ENCODE data around the gene UQCRHL. TPM values are rescaled to one million over a fixed set of nuclear protein-coding genes. Genes with fewer than 3 reads are reported as not detected.

UQCRHL gene
- total and polyA plus RNA-seq, 2 donors (not counting 1 experiment from before 2014, with no cell fraction given), result 0.98 to 1.8 TPM

DNA sequence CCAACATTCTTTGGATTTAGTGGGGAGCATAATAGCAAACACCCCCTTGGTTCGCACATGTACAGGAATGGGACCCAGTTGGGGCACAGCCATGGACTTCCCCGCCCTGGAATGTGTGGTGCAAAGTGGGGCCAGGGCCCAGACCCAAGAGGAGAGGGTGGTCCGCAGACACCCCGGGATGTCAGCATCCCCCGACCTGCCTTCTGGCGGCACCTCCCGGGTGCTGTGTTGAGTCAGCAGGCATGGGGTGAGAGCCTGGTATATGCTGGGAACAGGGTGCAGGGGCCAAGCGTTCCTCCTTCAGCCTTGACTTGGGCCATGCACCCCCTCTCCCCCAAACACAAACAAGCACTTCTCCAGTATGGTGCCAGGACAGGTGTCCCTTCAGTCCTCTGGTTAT lies 21.8 kb downstream of the UQCRHL start:
- CTCF ChIA-PET, result no interaction called here
- Histone ChIP-seq H3K27me3 (replicated peaks in 1 of 4; ENCODE audit: control extremely low read depth in 1 of 4, control insufficient read depth in 3 of 4, insufficient read depth in 4 of 4, low read length in 3 of 4) (no peaks in the 10 kb centered on the region), H3K79me2 (ENCODE audit: control insufficient read depth, insufficient read depth, low read length) (no peaks in the 10 kb centered on the region), H4K20me1 (ENCODE audit: control insufficient read depth, insufficient read depth, low read length, poor library complexity, severe bottlenecking) (no peaks in the 10 kb centered on the region), H3K4me3 (ENCODE audit: control extremely low read depth in 1 of 5, extremely low read depth in 1 of 5, insufficient read depth in 1 of 5, low read depth in 2 of 5, low read length in 4 of 5) (no peak overlapping the region), H3K4me1 (ENCODE audit: control insufficient read depth in 2 of 2, insufficient read depth in 2 of 2, low read length in 2 of 2) (no peaks in the 10 kb centered on the region), H2AFZ (ENCODE audit: insufficient read depth, low read depth, low read length, poor library complexity, severe bottlenecking) (no peak overlapping the region), H3K27ac (ENCODE audit: low read length in 2 of 2) (no peak overlapping the region), H3K9ac (ENCODE audit: low read length) (no peak overlapping the region), H3K9me3 (ENCODE audit: control extremely low read depth in 1 of 3, control insufficient read depth in 2 of 3, insufficient read depth in 1 of 3, low read length in 2 of 3) (no peaks in the 10 kb centered on the region), H3K36me3 (replicated peaks in 1 of 2; ENCODE audit: control extremely low read depth in 1 of 2, control insufficient read depth in 1 of 2, extremely low read depth in 1 of 2, insufficient read depth in 2 of 2, low read length in 1 of 2) (no peaks in the 10 kb centered on the region), H3K4me2 (replicated peaks; ENCODE audit: low read depth, low read length, poor library complexity, severe bottlenecking) (no peak overlapping the region)
- no peak overlapping the region for H3K4me3 Mint-ChIP-seq
- POLR2A ChIA-PET, result no interaction called here
- TF ChIP-seq, protein P1, sequence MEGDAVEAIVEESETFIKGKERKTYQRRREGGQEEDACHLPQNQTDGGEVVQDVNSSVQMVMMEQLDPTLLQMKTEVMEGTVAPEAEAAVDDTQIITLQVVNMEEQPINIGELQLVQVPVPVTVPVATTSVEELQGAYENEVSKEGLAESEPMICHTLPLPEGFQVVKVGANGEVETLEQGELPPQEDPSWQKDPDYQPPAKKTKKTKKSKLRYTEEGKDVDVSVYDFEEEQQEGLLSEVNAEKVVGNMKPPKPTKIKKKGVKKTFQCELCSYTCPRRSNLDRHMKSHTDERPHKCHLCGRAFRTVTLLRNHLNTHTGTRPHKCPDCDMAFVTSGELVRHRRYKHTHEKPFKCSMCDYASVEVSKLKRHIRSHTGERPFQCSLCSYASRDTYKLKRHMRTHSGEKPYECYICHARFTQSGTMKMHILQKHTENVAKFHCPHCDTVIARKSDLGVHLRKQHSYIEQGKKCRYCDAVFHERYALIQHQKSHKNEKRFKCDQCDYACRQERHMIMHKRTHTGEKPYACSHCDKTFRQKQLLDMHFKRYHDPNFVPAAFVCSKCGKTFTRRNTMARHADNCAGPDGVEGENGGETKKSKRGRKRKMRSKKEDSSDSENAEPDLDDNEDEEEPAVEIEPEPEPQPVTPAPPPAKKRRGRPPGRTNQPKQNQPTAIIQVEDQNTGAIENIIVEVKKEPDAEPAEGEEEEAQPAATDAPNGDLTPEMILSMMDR (IDR thresholded peaks at IDR 0.05), result no peak
- no peak for TF ChIP-seq EZH2 (IDR thresholded peaks at IDR 0.05; ENCODE audit: borderline replicate concordance, insufficient read depth, low read depth, low read length, poor library complexity, severe bottlenecking)
- H3K27me3 Mint-ChIP-seq, result peaks cover 7% of the 10 kb centered on the region
- no peak overlapping the region for H3K27ac Mint-ChIP-seq
- ATAC-seq (ENCODE audit: low read depth), result no peak
- H3K9me3 Mint-ChIP-seq (ENCODE audit: insufficient read depth), result no peaks in the 10 kb centered on the region
- 100% methylated on average over 3 of the region's 8 CpGs for WGBS (ENCODE audit: insufficient coverage)
- DNase-seq, result no peak
- intact Hi-C loops (cut with micrococcal nuclease), result no loop called here
- no peaks in the 10 kb centered on the region for H3K4me1 Mint-ChIP-seq

DNA sequence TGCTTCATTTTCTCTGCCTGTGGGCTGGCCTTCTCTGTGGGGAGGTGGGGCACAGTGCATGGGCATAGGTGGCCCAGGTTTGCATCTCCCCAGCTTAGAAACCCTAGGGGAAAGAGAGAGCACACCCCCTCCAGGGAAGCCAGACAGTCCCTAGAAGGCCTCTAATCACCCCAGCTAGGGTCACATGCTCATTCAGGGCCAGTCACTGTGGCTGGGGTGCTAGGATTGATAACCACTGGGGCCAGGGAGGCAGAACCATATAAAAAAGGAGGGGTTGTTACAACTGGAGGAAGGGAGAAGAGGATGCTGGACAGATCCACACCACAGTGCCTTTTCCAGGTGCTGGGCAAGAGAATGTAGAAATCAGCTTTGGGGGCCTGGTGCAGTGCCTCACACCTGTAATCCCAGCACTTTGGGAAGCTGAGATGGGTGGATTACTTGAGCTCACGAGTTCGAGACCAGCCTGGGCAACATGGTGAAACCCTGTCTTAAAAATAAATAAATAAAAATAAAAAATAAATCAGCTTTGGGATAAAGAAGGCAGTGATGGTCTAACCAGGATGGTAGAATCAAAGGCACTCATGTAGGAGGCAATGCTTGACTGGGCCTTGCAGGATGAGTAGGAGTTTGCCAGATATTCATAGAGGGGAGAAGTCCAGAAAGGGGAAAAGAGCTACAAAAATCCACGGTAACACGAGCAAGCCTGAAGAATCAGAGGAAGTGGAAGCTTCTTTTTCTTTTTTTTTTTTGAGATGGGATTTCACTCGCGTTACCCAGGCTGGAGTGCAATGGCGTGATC lies 29.3 kb downstream of the UQCRHL start:
- no peaks in the 10 kb centered on the region for H3K9me3 Mint-ChIP-seq (ENCODE audit: insufficient read depth)
- DNase-seq (no peak), ATAC-seq (ENCODE audit: low read depth) (no peak)
- no peaks in the 10 kb centered on the region for H3K4me1 Mint-ChIP-seq
- intact Hi-C loops (cut with micrococcal nuclease), result no loop called here
- peaks cover 8% of the 10 kb centered on the region for H3K27me3 Mint-ChIP-seq
- H3K4me2 ChIP-seq (replicated peaks; ENCODE audit: low read depth, low read length, poor library complexity, severe bottlenecking), result no peak overlapping the region
- POLR2A ChIA-PET, result interaction anchor here (0.6 kb wide), 1 partner anchor 23 kb away, joined by 3 read pairs; no protein-coding TSS in a partner anchor
- H3K27me3 ChIP-seq (replicated peaks in 1 of 4; ENCODE audit: control extremely low read depth in 1 of 4, control insufficient read depth in 3 of 4, insufficient read depth in 4 of 4, low read length in 3 of 4), result peaks cover 0 to 3% (median 0%) of the 10 kb centered on the region in 4 experiments
- no peak overlapping the region for H3K27ac Mint-ChIP-seq
- H3K4me3 ChIP-seq (ENCODE audit: control extremely low read depth in 1 of 5, extremely low read depth in 1 of 5, insufficient read depth in 1 of 5, low read depth in 2 of 5, low read length in 4 of 5), result no peak overlapping the region
- no peaks in the 10 kb centered on the region for H3K9me3 ChIP-seq (ENCODE audit: control extremely low read depth in 1 of 3, control insufficient read depth in 2 of 3, insufficient read depth in 1 of 3, low read length in 2 of 3)
- no peak overlapping the region for H3K27ac ChIP-seq (ENCODE audit: low read length in 2 of 2)
- TF ChIP-seq EZH2 (IDR thresholded peaks at IDR 0.05; ENCODE audit: borderline replicate concordance, insufficient read depth, low read depth, low read length, poor library complexity, severe bottlenecking), result no peak
- TF ChIP-seq, protein P1 (IDR thresholded peaks at IDR 0.05), result no peak
- no peak overlapping the region for H3K9ac ChIP-seq (ENCODE audit: low read length)
- 79% methylated on average over 2 of the region's 7 CpGs for WGBS (ENCODE audit: insufficient coverage)
- H3K79me2 ChIP-seq (ENCODE audit: control insufficient read depth, insufficient read depth, low read length), result no peaks in the 10 kb centered on the region
- CTCF ChIA-PET, result interaction anchor here (0.5 to 0.6 kb wide), 2 partner anchors 14 to 226 kb away, joined by 3 to 4 read pairs; no protein-coding TSS in a partner anchor
- no peaks in the 10 kb centered on the region for H4K20me1 ChIP-seq (ENCODE audit: control insufficient read depth, insufficient read depth, low read length, poor library complexity, severe bottlenecking)
- no peak overlapping the region for H2AFZ ChIP-seq (ENCODE audit: insufficient read depth, low read depth, low read length, poor library complexity, severe bottlenecking)
- H3K4me1 ChIP-seq (ENCODE audit: control insufficient read depth in 2 of 2, insufficient read depth in 2 of 2, low read length in 2 of 2), result no peaks in the 10 kb centered on the region
- H3K4me3 Mint-ChIP-seq, result no peak overlapping the region
- H3K36me3 ChIP-seq (replicated peaks in 1 of 2; ENCODE audit: control extremely low read depth in 1 of 2, control insufficient read depth in 1 of 2, extremely low read depth in 1 of 2, insufficient read depth in 2 of 2, low read length in 1 of 2), result no peaks in the 10 kb centered on the region
